ENCODE data around the gene MED31. TPM values are rescaled to one million over a fixed set of nuclear protein-coding genes. Genes with fewer than 3 reads are reported as not detected.
"Not testable (repeated sequence)": the region's sequence is repeated elsewhere in the genome, so short reads cannot be mapped to it uniquely, and the experiment has no call there.

Gene MED31
- total and polyA plus RNA-seq, 12 donors, result 8.4 to 18.6 (median 14.6) TPM

DNA sequence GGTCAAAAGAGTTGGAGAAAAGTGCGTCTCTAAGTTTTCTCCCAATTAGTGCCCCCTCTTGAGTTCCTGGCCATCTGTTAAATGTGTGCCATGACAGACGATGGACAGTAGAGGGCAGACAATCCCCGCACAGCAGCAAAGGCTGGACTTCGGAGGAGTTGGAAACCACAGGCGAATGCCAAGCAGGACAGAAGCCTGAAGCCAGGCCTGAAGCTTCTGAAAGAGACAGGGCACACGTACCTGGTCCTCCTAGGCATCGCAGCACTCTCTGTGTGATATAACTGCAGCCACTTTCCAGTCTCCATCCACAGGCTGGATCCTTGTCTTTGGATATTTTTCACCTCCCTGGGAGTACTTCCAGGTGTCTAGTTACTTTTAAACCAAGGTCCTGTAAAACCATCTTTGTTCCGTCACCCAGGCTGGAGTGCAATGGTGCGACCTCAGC is 14.7 kb upstream of the MED31 start:
- Histone ChIP-seq H3K36me3 (no peaks in the 10 kb centered on the region), H3K27me3 (peaks cover 0 to 51% (median 27%) of the 10 kb centered on the region in 7 donors), H3K4me1 (peaks cover 0 to 10% (median 0%) of the 10 kb centered on the region in 9 donors), H3K4me3 (no peak overlapping the region), H3K27ac (no peak overlapping the region), H3K9me3 (no peaks in the 10 kb centered on the region)
- peak; percentile 54 to 75 for DNase-seq
- 17 to 19% methylated on average over 9 of the region's 9 CpGs for WGBS, 2 donors
- peak; percentile 85 to 95 (median 92) for ATAC-seq
- TF ChIP-seq, protein P1, sequence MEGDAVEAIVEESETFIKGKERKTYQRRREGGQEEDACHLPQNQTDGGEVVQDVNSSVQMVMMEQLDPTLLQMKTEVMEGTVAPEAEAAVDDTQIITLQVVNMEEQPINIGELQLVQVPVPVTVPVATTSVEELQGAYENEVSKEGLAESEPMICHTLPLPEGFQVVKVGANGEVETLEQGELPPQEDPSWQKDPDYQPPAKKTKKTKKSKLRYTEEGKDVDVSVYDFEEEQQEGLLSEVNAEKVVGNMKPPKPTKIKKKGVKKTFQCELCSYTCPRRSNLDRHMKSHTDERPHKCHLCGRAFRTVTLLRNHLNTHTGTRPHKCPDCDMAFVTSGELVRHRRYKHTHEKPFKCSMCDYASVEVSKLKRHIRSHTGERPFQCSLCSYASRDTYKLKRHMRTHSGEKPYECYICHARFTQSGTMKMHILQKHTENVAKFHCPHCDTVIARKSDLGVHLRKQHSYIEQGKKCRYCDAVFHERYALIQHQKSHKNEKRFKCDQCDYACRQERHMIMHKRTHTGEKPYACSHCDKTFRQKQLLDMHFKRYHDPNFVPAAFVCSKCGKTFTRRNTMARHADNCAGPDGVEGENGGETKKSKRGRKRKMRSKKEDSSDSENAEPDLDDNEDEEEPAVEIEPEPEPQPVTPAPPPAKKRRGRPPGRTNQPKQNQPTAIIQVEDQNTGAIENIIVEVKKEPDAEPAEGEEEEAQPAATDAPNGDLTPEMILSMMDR (IDR thresholded peaks at IDR 0.05), result peak; percentile 85 to 95 (median 92)
- intact Hi-C loops (cut with DNase I), result loop anchor here (2.0 to 10.0 kb wide), 14 partner anchors 61 to 349 kb away; partner anchors contain the start of genes XAF1 (in 3 of the 10), TEKT1 (in 2 of the 10), ALOX12 (in 1 of the 10) and RNASEK (in 1 of the 10)

DNA sequence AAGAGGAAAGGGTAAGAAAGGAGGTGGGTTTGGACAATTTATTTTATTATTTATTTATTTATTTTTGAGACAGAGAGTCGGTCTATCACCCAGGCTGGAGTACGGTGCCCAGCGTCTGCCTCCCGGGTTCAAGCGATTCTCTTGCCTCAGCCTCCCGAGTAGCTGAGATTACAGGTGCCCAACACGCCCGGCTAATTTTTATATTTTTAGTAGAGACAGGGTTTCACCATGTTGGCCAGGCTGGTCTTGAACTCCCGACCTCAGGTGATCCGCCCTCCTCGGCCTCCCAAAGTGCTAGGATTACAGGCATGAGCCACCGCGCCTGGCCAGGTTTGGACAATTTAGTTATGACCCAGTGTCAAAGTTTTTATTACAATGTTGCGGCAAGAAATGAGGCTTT is 11.8 kb upstream of the MED31 start:
- peaks cover 0 to 47% (median 29%) of the 10 kb centered on the region in 7 donors for H3K27me3 ChIP-seq
- 94 to 96% methylated on average over 14 of the region's 14 CpGs for WGBS, 2 donors
- not testable (repeated sequence) for H3K36me3 ChIP-seq, ATAC-seq, DNase-seq, H3K9me3 ChIP-seq, H3K4me3 ChIP-seq, H3K27ac ChIP-seq
- intact Hi-C loops (cut with DNase I), result loop anchor here (5.0 to 10.0 kb wide), 8 partner anchors 58 to 352 kb away; partner anchors contain the start of genes XAF1 (in 3 of the 10), RNASEK (in 1 of the 10) and TEKT1 (in 1 of the 10)
- H3K4me1 ChIP-seq, result peaks cover 0 to 23% (median 0%) of the 10 kb centered on the region in 9 donors

DNA sequence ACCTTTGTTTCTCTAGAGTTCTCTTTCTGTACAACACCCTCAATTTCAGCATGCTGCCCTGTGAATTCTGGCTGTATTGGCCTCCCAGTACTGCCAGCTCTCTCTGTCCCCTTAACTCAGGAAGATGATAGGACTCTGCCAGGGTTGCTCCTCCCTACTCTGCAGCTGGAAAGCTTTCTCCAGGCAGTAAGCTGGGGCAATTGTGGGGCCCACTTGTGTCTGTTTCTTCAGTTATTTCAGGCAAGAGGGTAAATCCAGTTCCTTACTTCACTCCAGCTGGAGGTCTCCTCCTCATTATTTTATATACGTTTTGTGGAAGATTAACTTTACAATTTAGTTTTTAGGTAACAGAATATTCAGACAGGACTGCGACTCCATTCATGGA is 10.1 kb upstream of the MED31 start:
- TF ChIP-seq, protein P1 (IDR thresholded peaks at IDR 0.05), result no peak
- Histone ChIP-seq H3K4me3 (no peak overlapping the region), H3K4me1 (peaks cover 0 to 23% (median 0%) of the 10 kb centered on the region in 9 donors), H3K36me3 (no peaks in the 10 kb centered on the region), H3K27ac (no peak overlapping the region), H3K9me3 (no peaks in the 10 kb centered on the region), H3K27me3 (peaks cover 0 to 57% (median 38%) of the 10 kb centered on the region in 7 donors)
- intact Hi-C loops (cut with DNase I), result loop anchor here (5.0 to 10.0 kb wide), 8 partner anchors 57 to 353 kb away; partner anchors contain the start of genes XAF1 (in 3 of the 10), RNASEK (in 1 of the 10) and TEKT1 (in 1 of the 10)
- DNase-seq, result no peak
- 81% methylated on average over 2 of the region's 2 CpGs for WGBS, 2 donors
- no peak for ATAC-seq

DNA sequence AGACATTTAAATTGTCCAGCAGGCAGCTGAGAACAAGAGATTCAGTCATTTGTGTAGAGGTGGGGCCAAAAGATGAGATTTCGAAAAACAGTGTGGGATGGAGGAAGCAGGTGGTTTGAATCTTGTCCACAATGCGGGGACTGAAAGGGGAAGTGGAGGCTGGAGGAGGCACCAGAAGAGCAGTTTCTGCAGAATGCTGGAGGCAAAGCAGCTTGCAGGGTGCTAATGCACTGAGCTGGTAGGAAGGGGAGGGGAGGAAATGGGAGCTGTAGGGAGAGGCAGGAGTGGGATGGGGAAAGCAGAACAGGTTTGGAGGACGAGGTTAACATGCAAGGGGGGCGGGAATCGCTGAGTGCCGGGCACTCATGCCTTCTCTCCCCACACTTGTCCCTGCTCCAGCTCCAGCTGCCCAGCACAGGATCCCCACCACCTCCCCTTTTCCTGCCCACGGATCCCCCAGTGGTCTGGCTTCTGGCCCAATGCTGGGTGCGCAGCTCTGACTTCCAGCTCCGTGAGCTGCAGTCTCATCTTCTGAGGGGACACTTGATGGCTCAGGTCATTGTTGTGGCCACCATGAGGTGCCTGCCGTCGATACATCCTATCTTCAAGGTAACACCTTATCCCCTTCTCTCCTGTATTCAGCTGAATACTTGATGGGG is 9.5 kb upstream of the MED31 start:
- H3K9me3 ChIP-seq, result no peaks in the 10 kb centered on the region
- no peak overlapping the region for H3K27ac ChIP-seq
- H3K4me1 ChIP-seq, result peaks cover 0 to 19% (median 0%) of the 10 kb centered on the region in 9 donors
- H3K4me3 ChIP-seq, result no peak overlapping the region
- intact Hi-C loops (cut with DNase I), result loop anchor here (5.0 to 10.0 kb wide), 8 partner anchors 56 to 354 kb away; partner anchors contain the start of genes XAF1 (in 3 of the 10), RNASEK (in 1 of the 10) and TEKT1 (in 1 of the 10)
- no peaks in the 10 kb centered on the region for H3K36me3 ChIP-seq
- TF ChIP-seq, protein P1 (IDR thresholded peaks at IDR 0.05), result no peak
- DNase-seq (no peak), ATAC-seq (peak in 3 of 8 donors; percentile 38 to 59 (median 57))
- H3K27me3 ChIP-seq, result peaks cover 0 to 59% (median 41%) of the 10 kb centered on the region in 7 donors
- WGBS, 2 donors, result 31 to 33% methylated on average over 11 of the region's 11 CpGs
